K562 (cell line): ENCODE data around the gene POLD3. TPM values are rescaled to one million over a fixed set of nuclear protein-coding genes. Genes with fewer than 3 reads are reported as not detected.
A peak's percentile ranks its signal among the peaks of the same experiment; 100 is the strongest.

ENCODE experiments used
- ARID1B ChIP-seq: fragments of 450-650 bp; IDR thresholded peaks from 2 replicates; pipeline ENCODE4 v1.6.1; 2016; ENCODE audit warnings: antibody characterized with exemption, mild to moderate bottlenecking, inconsistent platforms
- ATF7 ChIP-seq: fragments of 450-650 bp; IDR thresholded peaks from 2 replicates; pipeline ENCODE4 v1.7.1; 2014; ENCODE audit warnings: mild to moderate bottlenecking, moderate library complexity
- BHLHE40 ChIP-seq: IDR thresholded peaks from 2 replicates; pipeline ENCODE4 v1.6.1; 2011; ENCODE audit warnings: low read length, improper control_type of control experiment
- CBFA2T2 ChIP-seq: fragments of 450-650 bp; conservative IDR thresholded peaks from 2 replicates; pipeline ENCODE4 v1.6.1; 2017; ENCODE audit warnings: mild to moderate bottlenecking
- CHCHD3 ChIP-seq: fragments of 250-450 bp; sonication (Bioruptor Pico); IDR thresholded peaks from 2 replicates; pipeline ENCODE4 v2.1.2; 2022; ENCODE audit warnings: mild to moderate bottlenecking
- CUX1 ChIP-seq: fragments of 200-800 bp; sonication (Bioruptor generic); IDR thresholded peaks from 2 replicates; pipeline ENCODE4 v1.6.1; 2016; ENCODE audit warnings: missing genetic modification characterization, missing compliant biosample characterization
- EZH2 ChIP-seq: IDR thresholded peaks from 2 replicates; pipeline ENCODE4 v1.6.1; 2012; ENCODE audit warnings: low read depth, mild to moderate bottlenecking, inconsistent platforms, low read length, borderline replicate concordance
- KDM1A ChIP-seq, 2 experiments: fragments of 450-650 bp; IDR thresholded peaks; 2 replicates each; pipeline ENCODE4 v1.6.1; 2016; ENCODE audit warnings: mild to moderate bottlenecking in 2 of 2
- MAFF ChIP-seq: IDR thresholded peaks from 2 replicates; pipeline ENCODE4 v1.6.1; 2012; ENCODE audit warnings: low read length, improper control_type of control experiment
- MYBL2 ChIP-seq, 2 experiments: fragments of 450-650 bp in 1 of 2; sonication (generic) in 1 of 2; formaldehyde crosslinking in 1 of 2; IDR thresholded peaks; 2 replicates each; pipeline versions ENCODE4 v1.6.1 to v1.8.1; 2017 to 2022; ENCODE audit warnings: borderline replicate concordance in 1 of 2, inconsistent platforms in 1 of 2, low read depth in 1 of 2, mild to moderate bottlenecking in 1 of 2, missing genetic modification reagents in 1 of 2, moderate library complexity in 1 of 2
- NFIX ChIP-seq: fragments of 250-450 bp; sonication (Bioruptor Pico); IDR thresholded peaks from 2 replicates; pipeline ENCODE4 v1.4.0; 2020; ENCODE audit warnings: low read depth, mild to moderate bottlenecking, moderate library complexity
- NR2F6 ChIP-seq: fragments of 450-650 bp; formaldehyde crosslinking; IDR thresholded peaks from 2 replicates; pipeline ENCODE4 v1.4.0; 2020; ENCODE audit warnings: mild to moderate bottlenecking
- RBM25 ChIP-seq: fragments of 200-400 bp; formaldehyde crosslinking; IDR thresholded peaks from 2 replicates; pipeline ENCODE4 v1.6.1; 2018; ENCODE audit warnings: low read length, low read depth, moderate library complexity; ENCODE audit not compliant: severe bottlenecking
- RCOR1 ChIP-seq, 2 experiments: IDR thresholded peaks; 2 replicates each; pipeline ENCODE4 v1.6.1; 2012; ENCODE audit warnings: low read depth in 2 of 2, low read length in 2 of 2, borderline replicate concordance in 1 of 2, improper control_type of control experiment in 1 of 2
- TAF7 ChIP-seq: fragments of 450-650 bp; IDR thresholded peaks from 2 replicates; pipeline ENCODE4 v1.6.1; 2016; ENCODE audit warnings: missing genetic modification characterization, missing compliant biosample characterization
- TCF7L2 ChIP-seq: fragments of 150-350 bp; IDR thresholded peaks from 2 replicates; pipeline ENCODE4 v1.6.1; 2016; ENCODE audit warnings: low read depth, mild to moderate bottlenecking, low read length, moderate library complexity
- ZNF277 ChIP-seq: fragments of 250-450 bp; sonication (Bioruptor Pico); IDR thresholded peaks from 2 replicates; pipeline ENCODE4 v1.8.0; 2022; ENCODE audit warnings: inconsistent platforms, mild to moderate bottlenecking, moderate library complexity, borderline replicate concordance
- ZNF766 ChIP-seq: fragments of 200-800 bp; sonication (Bioruptor generic); conservative IDR thresholded peaks from 2 replicates; pipeline ENCODE4 v1.6.1; 2016; ENCODE audit warnings: missing genetic modification characterization, missing compliant biosample characterization
- ZNF785 ChIP-seq: fragments of 250-450 bp; sonication (Bioruptor Pico); IDR thresholded peaks from 2 replicates; pipeline ENCODE4 v1.4.0; 2020; ENCODE audit warnings: mild to moderate bottlenecking
- polyA plus RNA-seq, 8 experiments: library from polyadenylated mRNA; depleted of rRNA in 4 of 8; stranded (reverse) in 5 of 8; unstranded in 3 of 8; fragments of >200 nt; fragmentation: Nextera tagmentation in 2 of 8; fragmentation: Illumina TruSeq in 1 of 8; extraction: Ambion mirVana in 2 of 8; extraction: Trizol in 1 of 8; gene quantifications; 2 replicates each; pipeline versions ENCODE4 v1.2.1 to v1.2.3, GENCODE V29; 2011 to 2014; ENCODE audit warnings: inconsistent platforms in 1 of 8, missing spikeins in 1 of 8
- total RNA-seq, 7 experiments: library from RNA; depleted of rRNA in 6 of 7; stranded (reverse); fragments of >200 nt in 6 of 7; fragmentation: Illumina TruSeq in 2 of 7; extraction: Trizol in 2 of 7; gene quantifications; 2 replicates each; pipeline versions ENCODE4 v1.2.1 to v1.2.3, GENCODE V29; 2011 to 2021; ENCODE audit warnings: low replicate concordance in 1 of 7
- TF ChIP-seq, protein P1 (sequence below): fragments of 450-650 bp; formaldehyde crosslinking; IDR thresholded peaks from 2 replicates; pipeline ENCODE4 v1.4.0; 2022; ENCODE audit warnings: mild to moderate bottlenecking, moderate library complexity

Gene POLD3
- total and polyA plus RNA-seq, 9 of the 15 experiments (the other 6 are each of a cell fraction or from before 2014, with no cell fraction given) = 10.6 to 40.1 (median 24.6) TPM

GRCh38 chr11:74687237-74688023 is 95.0 kb downstream of the POLD3 start (continued):
- no peak for TF ChIP-seq ZNF766 (CRISPR knock-in tag)
- TF ChIP-seq EZH2 = no peak
- no peak for TF ChIP-seq ZNF277
- no peak for TF ChIP-seq ATF7
- no peak; a peak in 1 of 4 replicates for TF ChIP-seq RCOR1 (IDR thresholded peaks at IDR 0.05; ENCODE audit: borderline replicate concordance in 1 of 2, low read depth in 2 of 2, low read length in 2 of 2)
- peak; percentile 25; the same call in 1 of the 2 replicates for TF ChIP-seq ARID1B
- TF ChIP-seq KDM1A (IDR thresholded peaks at IDR 0.05) = peak in 1 of 2 experiments; percentile 56; a peak in 1 of 4 replicates
- no peak for TF ChIP-seq ZNF785 (CRISPR knock-in tag)
- TF ChIP-seq NR2F6 (CRISPR knock-in tag) = no peak
- no peak for TF ChIP-seq MYBL2 (IDR thresholded peaks at IDR 0.05; ENCODE audit: low read depth)
- TF ChIP-seq MYBL2 (CRISPR knock-in tag; IDR thresholded peaks at IDR 0.05; ENCODE audit: borderline replicate concordance) = no peak
- TF ChIP-seq CBFA2T2 = peak; percentile 50
- TF ChIP-seq MAFF = no peak
- TF ChIP-seq, protein P1, sequence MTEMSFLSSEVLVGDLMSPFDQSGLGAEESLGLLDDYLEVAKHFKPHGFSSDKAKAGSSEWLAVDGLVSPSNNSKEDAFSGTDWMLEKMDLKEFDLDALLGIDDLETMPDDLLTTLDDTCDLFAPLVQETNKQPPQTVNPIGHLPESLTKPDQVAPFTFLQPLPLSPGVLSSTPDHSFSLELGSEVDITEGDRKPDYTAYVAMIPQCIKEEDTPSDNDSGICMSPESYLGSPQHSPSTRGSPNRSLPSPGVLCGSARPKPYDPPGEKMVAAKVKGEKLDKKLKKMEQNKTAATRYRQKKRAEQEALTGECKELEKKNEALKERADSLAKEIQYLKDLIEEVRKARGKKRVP (CRISPR knock-in tag) = no peak
- no peak for TF ChIP-seq CUX1
- TF ChIP-seq CHCHD3 (CRISPR knock-in tag) = no peak
- TF ChIP-seq NFIX (CRISPR knock-in tag) = no peak
- peak; percentile 84 for TF ChIP-seq RBM25
- TF ChIP-seq TCF7L2 = no peak
- TF ChIP-seq TAF7 (tag) = no peak
- TF ChIP-seq BHLHE40 = no peak
